BLaER1 treated with 17β-estradiol and CSF1 and Interleukin-3, amounts not matched to agents 10 nM and 100 nM (cell line): ENCODE data around the gene FBXW11.
A peak's percentile ranks its signal among the peaks of the same experiment; 100 is the strongest.

Experiments used
- H3K27ac ChIP-seq, 11 experiments: shearing (Covaris generic); formaldehyde crosslinking; 2 replicates each; pipeline ENCODE4 v1.8.1; 2022
- H3K27me3 ChIP-seq, 11 experiments: shearing (Covaris generic); formaldehyde crosslinking; 2 replicates each; pipeline ENCODE4 v1.8.1; 2022
- H3K36me3 ChIP-seq, 11 experiments: shearing (Covaris generic); formaldehyde crosslinking; 2 replicates each; pipeline ENCODE4 v1.8.1; 2022
- H3K4me1 ChIP-seq, 10 experiments: shearing (Covaris generic); formaldehyde crosslinking; 2 replicates each; pipeline ENCODE4 v1.8.1; 2022
- H3K4me2 ChIP-seq, 11 experiments: shearing (Covaris generic); formaldehyde crosslinking; 2 replicates each; pipeline ENCODE4 v1.8.1; 2022
- H3K4me3 ChIP-seq, 10 experiments: shearing (Covaris generic); formaldehyde crosslinking; 2 replicates each; pipeline ENCODE4 v1.8.1; 2022
- H3K9ac ChIP-seq, 11 experiments: shearing (Covaris generic); formaldehyde crosslinking; 2 replicates each; pipeline ENCODE4 v1.8.1; 2022
- H3K9me3 ChIP-seq, 11 experiments: shearing (Covaris generic); formaldehyde crosslinking; replicated peaks in 1 of 11; 2 replicates each; pipeline ENCODE4 v1.8.1; 2022
- H4K20me1 ChIP-seq, 11 experiments: shearing (Covaris generic); formaldehyde crosslinking; 2 replicates each; pipeline ENCODE4 v1.8.1; 2022
- Cebpa-rat ChIP-seq, 11 experiments: shearing (Covaris generic); IDR thresholded peaks; 2 replicates each; pipeline ENCODE4 v1.8.1; 2022

FBXW11 gene

DNA sequence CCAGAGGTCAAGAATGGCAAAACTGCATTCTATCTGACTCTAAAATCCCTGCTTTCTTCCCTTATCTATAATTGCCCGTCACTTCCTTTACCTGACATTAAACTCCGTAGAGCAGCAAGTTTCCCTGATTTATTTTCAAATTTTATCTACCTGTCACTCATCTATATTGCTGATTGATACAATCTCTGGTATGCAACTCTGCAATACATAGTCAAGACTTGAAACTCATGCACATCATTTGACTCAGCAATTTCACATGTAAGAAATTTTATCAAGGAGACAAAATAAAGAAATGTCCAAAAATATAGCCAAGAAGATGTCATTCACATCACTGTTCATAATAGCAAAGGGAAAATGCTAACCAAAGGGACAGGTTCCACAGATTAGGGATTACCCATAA lies 39.5 kb downstream of the FBXW11 start:
- Histone ChIP-seq H4K20me1 (peaks cover 21 to 94% (median 58%) of the 10 kb centered on the region in 11 experiments; a peak in 16 of 22 replicates), H3K4me2 (peak overlapping the region; percentile 66 to 85 (median 74); a peak in 21 of 22 replicates), H3K27ac (peak overlapping the region in 8 of 11 experiments; percentile 47 to 69 (median 58); a peak in 10 of 22 replicates), H3K4me1 (peaks cover 29 to 74% (median 49%) of the 10 kb centered on the region in 10 experiments), H3K36me3 (peaks cover 7 to 47% (median 27%) of the 10 kb centered on the region in 11 experiments; a peak in 20 of 22 replicates), H3K9ac (no peak overlapping the region), H3K27me3 (no peaks in the 10 kb centered on the region), H3K4me3 (no peak overlapping the region), H3K9me3 (peaks cover 0 to 36% (median 29%) of the 10 kb centered on the region in 11 experiments; a peak in 19 of 22 replicates)
- TF ChIP-seq Cebpa-rat (IDR thresholded peaks at IDR 0.05): no peak

DNA sequence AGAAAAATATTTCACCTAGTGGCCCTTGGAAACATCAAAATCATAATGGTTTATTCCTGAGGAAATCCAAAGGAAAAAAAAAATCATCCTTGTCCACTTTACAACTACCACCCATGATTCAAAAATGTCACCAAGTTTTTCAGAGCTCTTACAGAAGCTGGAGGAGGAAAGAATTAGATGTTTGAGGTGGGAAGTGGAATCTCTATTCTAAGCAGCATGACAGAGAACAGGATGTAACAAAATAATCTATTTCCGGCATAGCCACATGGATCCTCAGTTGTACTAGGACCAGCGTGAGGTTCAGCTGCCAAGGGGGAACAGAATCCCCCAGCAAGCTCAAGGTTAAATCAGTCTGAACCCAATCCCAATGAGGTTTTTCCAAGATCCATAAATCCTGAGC lies 40.2 kb downstream of the FBXW11 start:
- no peaks in the 10 kb centered on the region for H3K27me3 ChIP-seq
- H3K27ac ChIP-seq: peak overlapping the region in 10 of 11 experiments; percentile 38 to 69 (median 58); a peak in 19 of 22 replicates
- H3K4me2 ChIP-seq: peak overlapping the region; percentile 66 to 85 (median 74)
- peaks cover 0 to 29% (median 22%) of the 10 kb centered on the region in 11 experiments; a peak in 19 of 22 replicates for H3K9me3 ChIP-seq
- peaks cover 7 to 40% (median 21%) of the 10 kb centered on the region in 11 experiments; a peak in 20 of 22 replicates for H3K36me3 ChIP-seq
- TF ChIP-seq Cebpa-rat (IDR thresholded peaks at IDR 0.05): no peak
- H3K9ac ChIP-seq: peak overlapping the region in 3 of 11 experiments; percentile 12 to 26 (median 15); a peak in 2 of 22 replicates
- H3K4me1 ChIP-seq: peaks cover 29 to 81% (median 52%) of the 10 kb centered on the region in 10 experiments
- H4K20me1 ChIP-seq: peaks cover 21 to 94% (median 60%) of the 10 kb centered on the region in 11 experiments; a peak in 18 of 22 replicates
- peak overlapping the region in 3 of 10 experiments; percentile 8 to 24 (median 21); a peak in 2 of 20 replicates for H3K4me3 ChIP-seq

- H3K27ac ChIP-seq: peak overlapping the region; percentile 29 to 69 (median 58); a peak in 17 of 22 replicates
- no peak for TF ChIP-seq Cebpa-rat (IDR thresholded peaks at IDR 0.05)
- H3K4me3 ChIP-seq: no peak overlapping the region
- H3K36me3 ChIP-seq: peaks cover 6 to 35% (median 18%) of the 10 kb centered on the region in 11 experiments; a peak in 20 of 22 replicates
- H4K20me1 ChIP-seq: peaks cover 25 to 94% (median 63%) of the 10 kb centered on the region in 11 experiments; a peak in 18 of 22 replicates
- peak overlapping the region in 1 of 11 experiments; percentile 26; a peak in 2 of 22 replicates for H3K9ac ChIP-seq
- H3K4me1 ChIP-seq: peaks cover 29 to 86% (median 55%) of the 10 kb centered on the region in 10 experiments
- H3K27me3 ChIP-seq: no peaks in the 10 kb centered on the region
- H3K9me3 ChIP-seq: peaks cover 0 to 24% (median 17%) of the 10 kb centered on the region in 11 experiments; a peak in 19 of 22 replicates
- peak overlapping the region; percentile 66 to 85 (median 74); a peak in 21 of 22 replicates for H3K4me2 ChIP-seq
Measured at GRCh38 chr5:171965745-171966144, 40.7 kb downstream of the FBXW11 start.

- peaks cover 0 to 11% (median 4%) of the 10 kb centered on the region in 11 experiments; a peak in 11 of 22 replicates for H3K9me3 ChIP-seq
- H3K9ac ChIP-seq: no peak overlapping the region
- H4K20me1 ChIP-seq: peaks cover 24 to 98% (median 69%) of the 10 kb centered on the region in 11 experiments; a peak in 19 of 22 replicates
- H3K4me1 ChIP-seq: peaks cover 22 to 75% (median 50%) of the 10 kb centered on the region in 10 experiments
- H3K4me2 ChIP-seq: peak overlapping the region in 4 of 11 experiments; percentile 5 to 38 (median 36); a peak in 4 of 22 replicates
- H3K4me3 ChIP-seq: no peak overlapping the region
- TF ChIP-seq Cebpa-rat (IDR thresholded peaks at IDR 0.05): no peak
- H3K36me3 ChIP-seq: peaks cover 7 to 36% (median 20%) of the 10 kb centered on the region in 11 experiments; a peak in 20 of 22 replicates
- no peaks in the 10 kb centered on the region for H3K27me3 ChIP-seq
- H3K27ac ChIP-seq: no peak overlapping the region
Measured at GRCh38 chr5:171963416-171963815, 43.0 kb downstream of the FBXW11 start.

GRCh38 chr5:171961117-171961516 lies 45.3 kb downstream of the FBXW11 start:
- H3K9me3 ChIP-seq: peaks cover 0 to 11% (median 4%) of the 10 kb centered on the region in 11 experiments; a peak in 11 of 22 replicates
- peaks cover 7 to 36% (median 20%) of the 10 kb centered on the region in 11 experiments; a peak in 20 of 22 replicates for H3K36me3 ChIP-seq
- H4K20me1 ChIP-seq: peaks cover 41 to 98% (median 84%) of the 10 kb centered on the region in 11 experiments; a peak in 21 of 22 replicates
- H3K9ac ChIP-seq: no peak overlapping the region
- H3K27me3 ChIP-seq: no peaks in the 10 kb centered on the region
- TF ChIP-seq Cebpa-rat (IDR thresholded peaks at IDR 0.05): no peak
- no peak overlapping the region for H3K4me3 ChIP-seq
- peak overlapping the region in 5 of 11 experiments; percentile 12 to 64 (median 38); a peak in 7 of 22 replicates for H3K4me2 ChIP-seq
- peak overlapping the region in 2 of 11 experiments; percentile 6 to 28; a peak in 2 of 22 replicates for H3K27ac ChIP-seq
- peaks cover 28 to 76% (median 44%) of the 10 kb centered on the region in 10 experiments for H3K4me1 ChIP-seq

GRCh38 chr5:171957591-171958251 lies 48.7 kb downstream of the FBXW11 start:
- no peaks in the 10 kb centered on the region for H3K27me3 ChIP-seq
- TF ChIP-seq Cebpa-rat (IDR thresholded peaks at IDR 0.05): no peak
- no peak overlapping the region for H3K9ac ChIP-seq
- H4K20me1 ChIP-seq: peaks cover 67 to 100% (median 99%) of the 10 kb centered on the region in 11 experiments; a peak in 21 of 22 replicates
- H3K4me3 ChIP-seq: no peak overlapping the region
- peaks cover 18 to 65% (median 30%) of the 10 kb centered on the region in 10 experiments for H3K4me1 ChIP-seq
- peaks cover 7 to 20% (median 13%) of the 10 kb centered on the region in 11 experiments; a peak in 19 of 22 replicates for H3K36me3 ChIP-seq
- peak overlapping the region; percentile 9 to 59 (median 40); a peak in 20 of 22 replicates for H3K4me2 ChIP-seq
- H3K27ac ChIP-seq: no peak overlapping the region; a peak in 1 of 22 replicates
- peaks cover 0 to 6% (median 0%) of the 10 kb centered on the region in 11 experiments; a peak in 3 of 22 replicates for H3K9me3 ChIP-seq

- Histone ChIP-seq H3K27ac (no peak overlapping the region), H3K36me3 (peaks cover 7 to 20% (median 13%) of the 10 kb centered on the region in 11 experiments; a peak in 19 of 22 replicates), H3K4me2 (peak overlapping the region in 7 of 11 experiments; percentile 36 to 59 (median 49); a peak in 8 of 22 replicates), H3K9me3 (peaks cover 0 to 6% (median 0%) of the 10 kb centered on the region in 11 experiments; a peak in 3 of 22 replicates), H3K4me3 (no peak overlapping the region), H3K4me1 (peaks cover 17 to 62% (median 27%) of the 10 kb centered on the region in 10 experiments), H3K27me3 (no peaks in the 10 kb centered on the region), H4K20me1 (peaks cover 66 to 98% (median 95%) of the 10 kb centered on the region in 11 experiments; a peak in 21 of 22 replicates), H3K9ac (no peak overlapping the region)
- TF ChIP-seq Cebpa-rat (IDR thresholded peaks at IDR 0.05): no peak
Measured at GRCh38 chr5:171956887-171957495, 49.4 kb downstream of the FBXW11 start.

- Histone ChIP-seq H3K4me1 (peaks cover 16 to 59% (median 26%) of the 10 kb centered on the region in 10 experiments), H4K20me1 (peaks cover 67 to 98% (median 95%) of the 10 kb centered on the region in 11 experiments; a peak in 21 of 22 replicates), H3K9me3 (peaks cover 0 to 6% (median 0%) of the 10 kb centered on the region in 11 experiments; a peak in 3 of 22 replicates), H3K27me3 (no peaks in the 10 kb centered on the region), H3K9ac (no peak overlapping the region), H3K27ac (no peak overlapping the region), H3K4me3 (no peak overlapping the region), H3K36me3 (peaks cover 7 to 20% (median 13%) of the 10 kb centered on the region in 11 experiments; a peak in 19 of 22 replicates), H3K4me2 (no peak overlapping the region)
- no peak for TF ChIP-seq Cebpa-rat (IDR thresholded peaks at IDR 0.05)
Measured at GRCh38 chr5:171956314-171956713, 50.1 kb downstream of the FBXW11 start.
